Upper lobe of right lung (tissue), 1 donor: ENCODE data around the gene DDR2. TPM values are rescaled to one million over a fixed set of nuclear protein-coding genes. Genes with fewer than 3 reads are reported as not detected.

Source experiments
- ATAC-seq: fragments of 200-7000 bp; cut with Tn5 transposase; one replicate; pipeline ENCODE4 v1.9.1; 2020; ENCODE audit warnings: mild to moderate bottlenecking, moderate library complexity
- DNase-seq: peaks from one replicate; pipeline ENCODE4 v3.0.0-alpha.2; 2020
- H3K27ac ChIP-seq: fragments of 200-600 bp; one replicate; pipeline ENCODE4 v1.8.0; 2022
- H3K27me3 ChIP-seq: fragments of 200-600 bp; one replicate; pipeline ENCODE4 v1.8.0; 2022; ENCODE audit warnings: mild to moderate bottlenecking
- H3K36me3 ChIP-seq: fragments of 200-600 bp; one replicate; pipeline ENCODE4 v1.8.0; 2022
- H3K4me1 ChIP-seq: fragments of 200-600 bp; one replicate; pipeline ENCODE4 v1.8.0; 2022
- H3K4me3 ChIP-seq: fragments of 200-600 bp; one replicate; pipeline ENCODE4 v1.8.0; 2022; ENCODE audit warnings: mild to moderate bottlenecking
- H3K9me3 ChIP-seq: fragments of 200-600 bp; one replicate; pipeline ENCODE4 v1.8.0; 2022
- CTCF ChIP-seq: fragments of 200-600 bp; IDR thresholded peaks from one replicate; pipeline ENCODE4 v1.8.0; 2022; ENCODE audit warnings: antibody characterized with exemption
- intact Hi-C: fragments of 100-400 bp; cut with DNase I; formaldehyde crosslinking; loops from one replicate; pipeline ENCODE4 v1.11.0; 2022
- total RNA-seq: library from RNA; stranded (reverse); fragmentation: NEBNext Ultra II Directional; extraction: Animal tissue kit (Norgen Biotek cat#: 25700); gene quantifications from one replicate; pipeline ENCODE4 v1.2.1, GENCODE V29; 2021
- donor health status: DM: no; HTN: yes; CAD: no; lungs with severe emphysema.

Gene DDR2
- total RNA-seq, 1 donor from 2014 or later, result 44.6 TPM

- intact Hi-C loops, result no loop called here
- Histone ChIP-seq H3K4me1 (peaks cover 16% of the 10 kb centered on the region), H3K4me3 (no peak overlapping the region), H3K27ac (peak overlapping the region; percentile 30), H3K9me3 (no peaks in the 10 kb centered on the region), H3K27me3 (no peaks in the 10 kb centered on the region), H3K36me3 (no peaks in the 10 kb centered on the region)
- DNase-seq (no peak), ATAC-seq (peak; percentile 86)
- TF ChIP-seq CTCF, result no peak
These were observed 64.1 kb downstream of the DDR2 start for GRCh38 chr1:162696286-162696862.

- Histone ChIP-seq H3K36me3 (no peaks in the 10 kb centered on the region), H3K27ac (no peak overlapping the region), H3K9me3 (no peaks in the 10 kb centered on the region), H3K4me3 (no peak overlapping the region), H3K4me1 (peaks cover 14% of the 10 kb centered on the region), H3K27me3 (no peaks in the 10 kb centered on the region)
- no peak for DNase-seq
- no peak for TF ChIP-seq CTCF
- intact Hi-C loops, result no loop called here
- no peak for ATAC-seq
These were observed 65.1 kb downstream of the DDR2 start for GRCh38 chr1:162697140-162697895.

GRCh38 chr1:162699366-162699765 is 67.1 kb downstream of the DDR2 start:
- DNase-seq (no peak), ATAC-seq (peak; percentile 21)
- H3K27me3 ChIP-seq, result no peaks in the 10 kb centered on the region
- H3K27ac ChIP-seq, result no peak overlapping the region
- no peaks in the 10 kb centered on the region for H3K9me3 ChIP-seq
- H3K4me3 ChIP-seq, result no peak overlapping the region
- TF ChIP-seq CTCF, result no peak
- peaks cover 18% of the 10 kb centered on the region for H3K4me1 ChIP-seq
- no peaks in the 10 kb centered on the region for H3K36me3 ChIP-seq
- intact Hi-C loops, result no loop called here

GRCh38 chr1:162700131-162700530 is 67.9 kb downstream of the DDR2 start:
- no peak overlapping the region for H3K4me3 ChIP-seq
- no peak for TF ChIP-seq CTCF
- no peaks in the 10 kb centered on the region for H3K36me3 ChIP-seq
- peaks cover 18% of the 10 kb centered on the region for H3K4me1 ChIP-seq
- no peak for DNase-seq
- no peaks in the 10 kb centered on the region for H3K9me3 ChIP-seq
- no peak overlapping the region for H3K27ac ChIP-seq
- no peaks in the 10 kb centered on the region for H3K27me3 ChIP-seq
- intact Hi-C loops, result no loop called here
- ATAC-seq, result no peak

GRCh38 chr1:162701286-162701685 is 69.0 kb downstream of the DDR2 start:
- H3K9me3 ChIP-seq, result no peaks in the 10 kb centered on the region
- no peak overlapping the region for H3K4me3 ChIP-seq
- intact Hi-C loops, result no loop called here
- no peak for DNase-seq
- H3K27ac ChIP-seq, result no peak overlapping the region
- no peak for TF ChIP-seq CTCF
- ATAC-seq, result no peak
- H3K27me3 ChIP-seq, result no peaks in the 10 kb centered on the region
- no peaks in the 10 kb centered on the region for H3K36me3 ChIP-seq
- H3K4me1 ChIP-seq, result peaks cover 18% of the 10 kb centered on the region
